K562 (cell line): ENCODE measurements around the gene EGR1. TPM values are rescaled to one million over a fixed set of nuclear protein-coding genes. Genes with fewer than 3 reads are reported as not detected.

Source experiments
- BDP1 ChIP-seq: IDR thresholded peaks from 3 replicates; pipeline ENCODE4 v1.6.1; 2011; ENCODE audit not compliant: insufficient read length, insufficient read depth
- CTBP1 ChIP-seq: fragments of 450-650 bp; IDR thresholded peaks from 2 replicates; pipeline ENCODE4 v1.6.1; 2016; ENCODE audit warnings: borderline replicate concordance
- ILK ChIP-seq: fragments of 450-650 bp; IDR thresholded peaks from 2 replicates; pipeline ENCODE4 v1.6.1; 2016; ENCODE audit warnings: missing genetic modification characterization, low read depth, mild to moderate bottlenecking, missing compliant biosample characterization, moderate library complexity, borderline replicate concordance
- KLF13 ChIP-seq: fragments of 450-650 bp; IDR thresholded peaks from 2 replicates; pipeline ENCODE4 v1.6.1; 2016; ENCODE audit warnings: missing genetic modification characterization, low read depth, mild to moderate bottlenecking, missing compliant biosample characterization, moderate library complexity, borderline replicate concordance
- NBN ChIP-seq: fragments of 450-650 bp; IDR thresholded peaks from 2 replicates; pipeline ENCODE4 v1.6.1; 2016; ENCODE audit warnings: low read depth, mild to moderate bottlenecking
- NCOA6 ChIP-seq: fragments of 450-650 bp; IDR thresholded peaks from 2 replicates; pipeline ENCODE4 v1.6.1; 2017; ENCODE audit warnings: mild to moderate bottlenecking
- NONO ChIP-seq, 2 experiments: fragments of 200-400 bp in 1 of 2; fragments of 450-650 bp in 1 of 2; formaldehyde crosslinking in 1 of 2; IDR thresholded peaks; 2 replicates each; pipeline ENCODE4 v1.6.1; 2017; ENCODE audit warnings: low read depth in 2 of 2, mild to moderate bottlenecking in 2 of 2, moderate library complexity in 2 of 2, low read length in 1 of 2
- PRPF4 ChIP-seq: fragments of 200-400 bp; formaldehyde crosslinking; IDR thresholded peaks from one replicate; pipeline ENCODE4 v1.6.1; 2017; ENCODE audit warnings: low read length, low read depth, mild to moderate bottlenecking; ENCODE audit not compliant: insufficient read depth, poor library complexity, severe bottlenecking
- SIN3B ChIP-seq: fragments of 450-650 bp; IDR thresholded peaks from 2 replicates; pipeline ENCODE4 v1.6.1; 2017; ENCODE audit warnings: low read depth, mild to moderate bottlenecking, moderate library complexity
- TAF15 ChIP-seq: fragments of 200-400 bp; formaldehyde crosslinking; IDR thresholded peaks from 2 replicates; pipeline ENCODE4 v1.6.1; 2017; ENCODE audit warnings: mild to moderate bottlenecking, low read depth, low read length, moderate library complexity
- polyA plus RNA-seq, 8 experiments: library from polyadenylated mRNA; depleted of rRNA in 4 of 8; stranded (reverse) in 5 of 8; unstranded in 3 of 8; fragments of >200 nt; fragmentation: Nextera tagmentation in 2 of 8; fragmentation: Illumina TruSeq in 1 of 8; extraction: Ambion mirVana in 2 of 8; extraction: Trizol in 1 of 8; gene quantifications; 2 replicates each; pipeline versions ENCODE4 v1.2.1 to v1.2.3, GENCODE V29; 2011 to 2014; ENCODE audit warnings: inconsistent platforms in 1 of 8, missing spikeins in 1 of 8
- total RNA-seq, 7 experiments: library from RNA; depleted of rRNA in 6 of 7; stranded (reverse); fragments of >200 nt in 6 of 7; fragmentation: Illumina TruSeq in 2 of 7; extraction: Trizol in 2 of 7; gene quantifications; 2 replicates each; pipeline versions ENCODE4 v1.2.1 to v1.2.3, GENCODE V29; 2011 to 2021; ENCODE audit warnings: low replicate concordance in 1 of 7
- TF ChIP-seq, protein P1 (sequence below): fragments of 250-450 bp; sonication (Bioruptor Pico); IDR thresholded peaks from 2 replicates; pipeline ENCODE4 v1.5.0; 2020; ENCODE audit warnings: mild to moderate bottlenecking
- TF ChIP-seq, protein P2 (sequence below): sonication (generic); formaldehyde crosslinking; IDR thresholded peaks from 2 replicates; pipeline ENCODE4 v1.8.0; 2022; ENCODE audit warnings: missing genetic modification reagents, mild to moderate bottlenecking, borderline replicate concordance
- TF ChIP-seq, protein P3 (sequence below): sonication (generic); formaldehyde crosslinking; IDR thresholded peaks from 2 replicates; pipeline ENCODE4 v1.8.0; 2022; ENCODE audit warnings: mild to moderate bottlenecking, missing genetic modification reagents
- TF ChIP-seq, protein P4 (sequence below): fragments of 250-450 bp; sonication (Bioruptor Pico); IDR thresholded peaks from 2 replicates; pipeline ENCODE4 v1.4.0; 2020
- TF ChIP-seq, protein P5 (sequence below): sonication (generic); formaldehyde crosslinking; IDR thresholded peaks from 2 replicates; pipeline ENCODE4 v1.5.0; 2020; ENCODE audit warnings: missing genetic modification reagents

The EGR1 gene
- total and polyA plus RNA-seq, 9 of the 15 experiments (the other 6 are each of a cell fraction or from before 2014, with no cell fraction given) = 1.3 to 132 (median 21.5) TPM

DNA sequence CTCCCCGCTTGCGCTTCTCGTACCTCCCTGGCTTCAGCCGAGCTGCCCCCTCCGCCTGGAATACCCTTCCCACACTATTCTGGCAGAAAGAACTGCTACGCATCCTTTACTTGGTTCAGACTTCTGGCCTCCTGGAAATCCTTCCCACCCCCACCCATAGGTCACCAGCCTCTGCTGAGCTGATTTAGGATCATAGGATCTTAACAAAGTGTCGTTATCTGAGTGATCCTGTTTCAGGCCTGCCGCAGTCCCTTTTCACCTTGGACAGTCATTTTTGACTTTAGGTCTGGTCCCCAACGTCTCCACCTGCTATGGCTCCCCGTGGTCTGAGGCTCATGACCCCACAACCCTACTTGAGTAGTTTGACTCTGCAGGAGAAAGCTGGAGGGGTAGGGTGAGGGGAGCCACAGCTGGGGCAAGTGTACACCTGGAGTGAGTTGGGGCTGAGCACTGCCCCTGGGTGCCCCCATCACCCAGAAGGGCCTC lies 27.3 kb downstream of the EGR1 start (continued):
- TF ChIP-seq, protein P1, sequence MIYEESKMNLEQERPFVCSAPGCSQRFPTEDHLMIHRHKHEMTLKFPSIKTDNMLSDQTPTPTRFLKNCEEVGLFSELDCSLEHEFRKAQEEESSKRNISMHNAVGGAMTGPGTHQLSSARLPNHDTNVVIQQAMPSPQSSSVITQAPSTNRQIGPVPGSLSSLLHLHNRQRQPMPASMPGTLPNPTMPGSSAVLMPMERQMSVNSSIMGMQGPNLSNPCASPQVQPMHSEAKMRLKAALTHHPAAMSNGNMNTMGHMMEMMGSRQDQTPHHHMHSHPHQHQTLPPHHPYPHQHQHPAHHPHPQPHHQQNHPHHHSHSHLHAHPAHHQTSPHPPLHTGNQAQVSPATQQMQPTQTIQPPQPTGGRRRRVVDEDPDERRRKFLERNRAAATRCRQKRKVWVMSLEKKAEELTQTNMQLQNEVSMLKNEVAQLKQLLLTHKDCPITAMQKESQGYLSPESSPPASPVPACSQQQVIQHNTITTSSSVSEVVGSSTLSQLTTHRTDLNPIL = no peak
- TF ChIP-seq BDP1 = no peak
- TF ChIP-seq, protein P2, sequence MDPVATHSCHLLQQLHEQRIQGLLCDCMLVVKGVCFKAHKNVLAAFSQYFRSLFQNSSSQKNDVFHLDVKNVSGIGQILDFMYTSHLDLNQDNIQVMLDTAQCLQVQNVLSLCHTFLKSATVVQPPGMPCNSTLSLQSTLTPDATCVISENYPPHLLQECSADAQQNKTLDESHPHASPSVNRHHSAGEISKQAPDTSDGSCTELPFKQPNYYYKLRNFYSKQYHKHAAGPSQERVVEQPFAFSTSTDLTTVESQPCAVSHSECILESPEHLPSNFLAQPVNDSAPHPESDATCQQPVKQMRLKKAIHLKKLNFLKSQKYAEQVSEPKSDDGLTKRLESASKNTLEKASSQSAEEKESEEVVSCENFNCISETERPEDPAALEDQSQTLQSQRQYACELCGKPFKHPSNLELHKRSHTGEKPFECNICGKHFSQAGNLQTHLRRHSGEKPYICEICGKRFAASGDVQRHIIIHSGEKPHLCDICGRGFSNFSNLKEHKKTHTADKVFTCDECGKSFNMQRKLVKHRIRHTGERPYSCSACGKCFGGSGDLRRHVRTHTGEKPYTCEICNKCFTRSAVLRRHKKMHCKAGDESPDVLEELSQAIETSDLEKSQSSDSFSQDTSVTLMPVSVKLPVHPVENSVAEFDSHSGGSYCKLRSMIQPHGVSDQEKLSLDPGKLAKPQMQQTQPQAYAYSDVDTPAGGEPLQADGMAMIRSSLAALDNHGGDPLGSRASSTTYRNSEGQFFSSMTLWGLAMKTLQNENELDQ = no peak
- TF ChIP-seq NONO (IDR thresholded peaks at IDR 0.05; ENCODE audit: low read depth in 2 of 2, low read length in 1 of 2) = no peak
- TF ChIP-seq SIN3B = no peak
- TF ChIP-seq TAF15 = no peak
- TF ChIP-seq CTBP1 = no peak
- TF ChIP-seq, protein P3, sequence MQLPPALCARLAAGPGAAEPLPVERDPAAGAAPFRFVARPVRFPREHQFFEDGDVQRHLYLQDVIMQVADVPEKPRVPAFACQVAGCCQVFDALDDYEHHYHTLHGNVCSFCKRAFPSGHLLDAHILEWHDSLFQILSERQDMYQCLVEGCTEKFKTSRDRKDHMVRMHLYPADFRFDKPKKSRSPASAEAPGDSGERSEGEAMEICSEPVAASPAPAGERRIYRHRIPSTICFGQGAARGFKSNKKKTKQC (CRISPR knock-in tag) = no peak
- TF ChIP-seq NCOA6 = no peak
- TF ChIP-seq KLF13 = no peak
- no peak for TF ChIP-seq ILK (tag)
- TF ChIP-seq, protein P4, sequence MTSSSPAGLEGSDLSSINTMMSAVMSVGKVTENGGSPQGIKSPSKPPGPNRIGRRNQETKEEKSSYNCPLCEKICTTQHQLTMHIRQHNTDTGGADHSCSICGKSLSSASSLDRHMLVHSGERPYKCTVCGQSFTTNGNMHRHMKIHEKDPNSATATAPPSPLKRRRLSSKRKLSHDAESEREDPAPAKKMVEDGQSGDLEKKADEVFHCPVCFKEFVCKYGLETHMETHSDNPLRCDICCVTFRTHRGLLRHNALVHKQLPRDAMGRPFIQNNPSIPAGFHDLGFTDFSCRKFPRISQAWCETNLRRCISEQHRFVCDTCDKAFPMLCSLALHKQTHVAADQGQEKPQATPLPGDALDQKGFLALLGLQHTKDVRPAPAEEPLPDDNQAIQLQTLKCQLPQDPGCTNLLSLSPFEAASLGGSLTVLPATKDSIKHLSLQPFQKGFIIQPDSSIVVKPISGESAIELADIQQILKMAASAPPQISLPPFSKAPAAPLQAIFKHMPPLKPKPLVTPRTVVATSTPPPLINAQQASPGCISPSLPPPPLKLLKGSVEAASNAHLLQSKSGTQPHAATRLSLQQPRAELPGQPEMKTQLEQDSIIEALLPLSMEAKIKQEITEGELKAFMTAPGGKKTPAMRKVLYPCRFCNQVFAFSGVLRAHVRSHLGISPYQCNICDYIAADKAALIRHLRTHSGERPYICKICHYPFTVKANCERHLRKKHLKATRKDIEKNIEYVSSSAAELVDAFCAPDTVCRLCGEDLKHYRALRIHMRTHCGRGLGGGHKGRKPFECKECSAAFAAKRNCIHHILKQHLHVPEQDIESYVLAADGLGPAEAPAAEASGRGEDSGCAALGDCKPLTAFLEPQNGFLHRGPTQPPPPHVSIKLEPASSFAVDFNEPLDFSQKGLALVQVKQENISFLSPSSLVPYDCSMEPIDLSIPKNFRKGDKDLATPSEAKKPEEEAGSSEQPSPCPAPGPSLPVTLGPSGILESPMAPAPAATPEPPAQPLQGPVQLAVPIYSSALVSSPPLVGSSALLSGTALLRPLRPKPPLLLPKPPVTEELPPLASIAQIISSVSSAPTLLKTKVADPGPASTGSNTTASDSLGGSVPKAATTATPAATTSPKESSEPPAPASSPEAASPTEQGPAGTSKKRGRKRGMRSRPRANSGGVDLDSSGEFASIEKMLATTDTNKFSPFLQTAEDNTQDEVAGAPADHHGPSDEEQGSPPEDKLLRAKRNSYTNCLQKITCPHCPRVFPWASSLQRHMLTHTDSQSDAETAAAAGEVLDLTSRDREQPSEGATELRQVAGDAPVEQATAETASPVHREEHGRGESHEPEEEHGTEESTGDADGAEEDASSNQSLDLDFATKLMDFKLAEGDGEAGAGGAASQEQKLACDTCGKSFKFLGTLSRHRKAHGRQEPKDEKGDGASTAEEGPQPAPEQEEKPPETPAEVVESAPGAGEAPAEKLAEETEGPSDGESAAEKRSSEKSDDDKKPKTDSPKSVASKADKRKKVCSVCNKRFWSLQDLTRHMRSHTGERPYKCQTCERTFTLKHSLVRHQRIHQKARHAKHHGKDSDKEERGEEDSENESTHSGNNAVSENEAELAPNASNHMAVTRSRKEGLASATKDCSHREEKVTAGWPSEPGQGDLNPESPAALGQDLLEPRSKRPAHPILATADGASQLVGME (CRISPR knock-in tag) = no peak
- 0 out of 2 replicates have a peak, but pooled peaks have one; percentile 3 for TF ChIP-seq NBN
- no peak for TF ChIP-seq PRPF4
- TF ChIP-seq, protein P5, sequence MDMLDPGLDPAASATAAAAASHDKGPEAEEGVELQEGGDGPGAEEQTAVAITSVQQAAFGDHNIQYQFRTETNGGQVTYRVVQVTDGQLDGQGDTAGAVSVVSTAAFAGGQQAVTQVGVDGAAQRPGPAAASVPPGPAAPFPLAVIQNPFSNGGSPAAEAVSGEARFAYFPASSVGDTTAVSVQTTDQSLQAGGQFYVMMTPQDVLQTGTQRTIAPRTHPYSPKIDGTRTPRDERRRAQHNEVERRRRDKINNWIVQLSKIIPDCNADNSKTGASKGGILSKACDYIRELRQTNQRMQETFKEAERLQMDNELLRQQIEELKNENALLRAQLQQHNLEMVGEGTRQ (CRISPR knock-in tag) = no peak
